Activated T-helper 1 cell treated with Interleukin-2 at 50 U/mL for 16 hours (primary cell): Measurements from ENCODE around the gene ZNF597.

Source experiments
- DNase-seq: peaks from one replicate; pipeline ENCODE4 v3.0.0-alpha.2; 2020; ENCODE audit warnings: low read depth

Gene ZNF597, protein sequence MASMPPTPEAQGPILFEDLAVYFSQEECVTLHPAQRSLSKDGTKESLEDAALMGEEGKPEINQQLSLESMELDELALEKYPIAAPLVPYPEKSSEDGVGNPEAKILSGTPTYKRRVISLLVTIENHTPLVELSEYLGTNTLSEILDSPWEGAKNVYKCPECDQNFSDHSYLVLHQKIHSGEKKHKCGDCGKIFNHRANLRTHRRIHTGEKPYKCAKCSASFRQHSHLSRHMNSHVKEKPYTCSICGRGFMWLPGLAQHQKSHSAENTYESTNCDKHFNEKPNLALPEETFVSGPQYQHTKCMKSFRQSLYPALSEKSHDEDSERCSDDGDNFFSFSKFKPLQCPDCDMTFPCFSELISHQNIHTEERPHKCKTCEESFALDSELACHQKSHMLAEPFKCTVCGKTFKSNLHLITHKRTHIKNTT

DNA sequence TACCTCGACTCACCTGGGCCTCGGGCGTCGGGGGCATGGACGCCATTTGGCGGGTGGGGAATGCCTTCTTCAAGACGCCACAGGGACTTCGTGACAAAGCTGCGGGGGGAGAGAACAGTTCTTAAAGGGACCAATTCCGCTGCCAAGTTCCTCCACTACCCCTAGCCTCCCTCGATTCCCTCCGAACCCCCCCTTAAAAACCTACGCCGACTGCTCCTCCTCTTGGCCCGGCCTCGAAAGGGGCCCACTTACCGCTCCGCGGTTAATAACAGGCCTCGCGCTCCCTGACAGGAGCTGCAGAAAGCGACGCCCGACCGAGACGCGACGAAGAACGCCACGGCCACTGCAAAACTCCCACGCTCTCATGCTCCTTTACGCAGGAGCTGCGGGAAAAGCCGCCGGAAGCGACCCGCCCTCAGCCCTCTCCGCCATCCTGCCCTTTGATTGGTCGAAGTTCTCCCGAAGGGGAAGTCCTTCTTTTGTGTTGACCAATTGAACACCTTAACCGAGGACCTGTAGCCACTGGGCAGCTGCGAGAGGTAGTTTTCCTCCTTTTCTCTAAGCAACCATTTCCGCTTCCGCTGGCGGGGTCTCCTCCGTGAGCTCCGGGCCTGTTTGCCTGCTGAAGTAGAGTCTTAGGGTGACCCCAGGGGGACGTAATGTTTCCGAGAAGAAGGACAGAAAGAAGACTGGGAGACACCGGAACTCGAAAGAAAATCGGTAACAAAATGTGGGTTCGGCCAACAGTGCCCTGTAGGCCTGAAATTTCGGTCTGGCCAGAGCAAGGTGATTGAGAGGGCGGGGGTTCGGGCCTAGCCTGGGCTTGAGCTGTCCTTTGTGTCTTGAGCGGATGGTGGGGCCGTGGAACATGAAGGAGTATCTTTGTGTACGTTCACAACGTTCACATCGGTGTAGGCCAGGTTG is at the start of gene ZNF597, which contains the start of gene NAA60:
TSS of gene ZNF597 (minus strand) at position 397 of the 924 bp plus-strand sequence. CDS start at position 46, 351 bp downstream.
TSS of gene NAA60 (plus strand) at position 573 of the 924 bp plus-strand sequence. CDS start 32,548 bp downstream, outside the sequence.
- DNase-seq: peak; percentile 64

DNA sequence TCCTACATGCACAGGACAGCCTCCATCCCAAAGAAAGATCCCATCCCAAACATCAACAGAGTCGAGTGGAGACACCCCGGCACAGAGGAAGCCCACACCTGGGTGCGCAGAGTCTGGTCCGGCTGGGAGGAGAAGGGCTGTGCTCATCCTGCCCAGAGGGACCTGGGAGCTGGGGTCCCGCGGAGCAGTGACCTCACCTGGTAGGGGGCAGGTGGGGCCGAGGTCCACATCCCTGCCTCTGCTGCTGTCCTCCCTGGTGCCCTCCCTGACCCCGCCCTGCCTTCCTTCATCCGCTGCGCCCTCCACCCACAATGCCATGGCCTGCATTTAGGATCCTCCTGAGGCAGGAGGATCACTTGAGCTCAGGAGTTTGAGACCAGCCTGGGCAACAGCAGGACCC is 49.1 kb upstream of the ZNF597 start:
- no peak for DNase-seq

DNA sequence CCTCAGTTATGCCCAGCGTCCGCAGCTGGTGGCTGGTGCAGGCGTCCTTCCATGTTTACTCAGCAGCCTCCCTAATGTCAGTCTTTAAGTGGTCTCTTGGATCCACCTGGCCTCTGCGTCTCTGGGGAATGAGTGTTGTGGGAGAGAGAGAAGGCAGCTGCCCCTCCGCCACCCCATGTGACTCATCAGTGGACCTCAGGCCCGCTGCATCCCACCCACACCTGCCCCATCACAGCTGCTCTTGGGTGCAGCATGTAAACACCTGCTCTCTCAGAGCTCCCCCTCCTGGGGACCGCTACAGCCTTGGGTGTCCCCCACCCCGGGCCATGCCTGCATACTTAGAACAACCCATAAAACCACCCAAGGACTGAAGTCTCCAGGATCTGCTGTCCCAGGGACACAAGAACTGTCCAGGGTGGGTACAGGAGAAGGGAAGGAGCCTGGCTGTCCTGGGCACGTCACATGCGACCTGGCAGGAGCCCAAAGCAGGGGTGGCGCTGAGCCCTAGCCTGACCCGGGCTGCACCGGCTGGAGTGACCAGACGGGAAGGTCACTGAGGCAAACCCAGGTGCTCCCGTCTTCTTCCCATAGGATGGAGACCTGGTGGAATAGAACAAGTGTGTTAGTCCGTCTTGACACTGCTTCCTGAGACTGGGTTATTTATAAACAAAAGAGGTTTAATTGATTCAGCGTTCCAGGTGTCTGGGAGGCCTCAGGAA is 47.8 kb upstream of the ZNF597 start:
- DNase-seq: no peak

DNA sequence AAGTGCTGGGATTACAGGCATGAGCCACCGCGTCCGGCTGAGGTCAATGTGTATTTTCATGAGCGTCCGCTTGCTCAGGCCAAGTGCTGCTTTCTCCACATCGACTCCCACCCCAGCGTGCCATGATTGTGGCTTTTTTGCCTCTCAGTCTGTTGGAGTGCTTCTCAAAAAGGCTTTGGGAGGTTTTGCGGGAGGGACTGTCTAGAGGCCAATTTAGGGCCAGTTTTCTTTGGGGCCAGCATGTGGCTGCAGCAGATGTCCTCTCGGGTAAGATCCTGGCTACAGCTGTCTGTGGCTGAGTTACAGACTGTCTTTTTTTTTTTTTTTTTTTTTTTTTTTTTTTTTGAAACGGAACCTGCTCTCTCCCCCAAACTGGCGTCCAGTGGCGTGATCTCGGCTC is 45.5 kb upstream of the ZNF597 start:
- no peak for DNase-seq

DNA sequence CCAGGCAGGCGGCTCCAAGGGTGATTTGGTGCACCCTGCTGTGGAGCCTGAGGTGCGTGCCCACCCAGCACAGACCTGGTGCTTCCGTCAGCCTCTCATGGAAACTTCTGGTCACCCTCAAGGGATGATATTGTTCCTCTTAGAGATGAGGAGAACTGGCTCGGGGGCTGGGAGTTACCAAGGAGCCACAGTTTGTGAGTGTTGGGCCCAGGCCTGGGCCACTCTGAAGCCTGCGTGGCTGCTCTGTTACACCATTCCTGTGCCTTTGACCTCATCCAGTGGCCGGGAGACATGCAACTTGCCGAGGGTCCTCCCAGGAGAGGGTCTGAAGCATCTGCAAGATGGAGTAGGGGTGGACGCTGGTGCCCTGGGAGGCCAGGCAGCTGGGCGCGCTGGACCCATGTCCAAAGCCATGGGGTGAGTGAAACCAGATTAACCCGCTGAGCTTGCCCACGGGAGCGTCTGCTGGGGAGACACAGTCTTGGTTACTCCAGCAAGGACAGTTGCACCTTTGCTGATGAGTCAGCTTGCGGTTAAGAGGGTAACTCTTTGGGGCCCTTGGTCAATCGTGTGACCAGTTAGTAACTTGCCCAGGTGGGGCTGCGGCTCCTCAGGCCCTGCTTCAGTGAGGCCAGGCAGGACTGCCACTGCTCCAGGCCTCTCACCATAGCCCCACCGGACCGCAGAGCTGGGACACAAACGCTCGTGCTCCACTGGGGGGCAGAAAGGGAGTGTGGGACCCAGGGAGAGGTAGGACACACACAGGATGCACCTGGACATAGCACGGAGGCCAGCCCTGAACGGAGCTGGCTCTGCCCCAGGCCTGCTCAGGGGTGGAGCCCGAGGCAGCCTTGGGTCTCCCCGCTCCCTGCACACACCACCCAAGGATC is 44.5 kb upstream of the ZNF597 start:
- DNase-seq: no peak

DNA sequence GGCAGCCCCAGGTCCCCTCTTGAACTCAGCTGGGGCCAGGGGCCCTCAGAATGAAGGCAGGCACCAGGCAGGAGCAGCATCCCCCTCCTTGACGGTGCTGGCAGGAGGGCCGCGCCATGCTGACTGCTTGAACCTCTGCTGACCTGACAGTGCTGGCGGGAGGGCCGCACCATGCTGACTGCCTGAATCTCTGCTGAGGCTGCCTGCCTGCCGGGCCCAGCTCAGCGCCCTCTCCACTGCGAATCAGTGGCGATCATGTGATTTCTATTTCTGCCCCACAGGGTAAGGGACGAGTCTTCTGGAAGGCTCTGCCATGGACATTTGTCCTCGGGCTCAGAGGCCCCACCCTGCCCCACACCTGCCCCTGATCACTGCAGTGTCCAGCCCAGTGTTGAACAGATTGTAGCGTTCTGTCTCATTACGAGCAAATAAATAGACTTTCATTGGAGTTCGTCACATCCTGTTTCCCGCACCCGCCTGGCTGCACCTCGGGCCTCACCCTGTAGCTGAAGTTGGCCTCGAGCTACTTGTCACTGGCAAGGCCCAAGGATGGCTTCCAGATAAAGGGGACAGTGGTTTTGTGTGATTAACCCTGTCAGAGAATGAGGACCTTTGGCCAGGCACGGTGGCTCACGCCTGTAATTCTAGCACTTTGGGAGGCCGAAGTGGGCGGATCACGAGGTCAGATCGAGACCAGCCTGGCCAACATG is 43.4 kb upstream of the ZNF597 start:
- DNase-seq: no peak

DNA sequence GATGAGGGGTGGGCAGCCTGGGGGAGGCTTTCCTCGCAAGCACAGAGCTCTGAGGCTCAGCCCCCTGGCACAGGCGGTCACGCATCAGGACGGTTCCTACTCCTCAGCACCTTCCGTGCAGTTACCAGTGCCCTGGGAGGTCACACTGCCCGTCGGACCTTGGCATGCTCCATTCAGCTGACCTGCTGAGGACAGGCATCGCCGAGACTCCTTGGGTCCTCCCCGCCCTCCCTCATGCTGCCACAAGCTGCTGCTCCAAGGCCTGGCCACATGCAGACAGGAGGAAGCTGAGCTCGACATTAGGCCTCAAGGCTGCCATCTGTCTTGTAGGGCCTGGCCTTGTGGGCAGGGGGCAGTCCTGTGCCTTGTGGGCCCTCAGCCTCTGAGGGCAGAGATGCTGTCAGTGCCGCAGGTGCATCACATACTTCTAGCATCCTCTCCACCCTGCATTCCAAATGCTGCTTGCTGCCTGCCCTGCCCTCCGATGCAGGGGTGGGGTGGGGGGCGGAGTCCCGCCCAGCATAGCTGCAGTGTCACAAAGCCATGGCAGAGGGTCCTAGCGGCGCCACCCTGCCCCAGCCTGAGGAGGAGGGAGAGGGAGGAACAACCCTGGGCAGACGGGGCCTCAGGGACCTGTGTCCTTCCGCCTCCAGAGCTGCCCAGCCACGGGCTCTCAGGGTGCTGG is 42.7 kb upstream of the ZNF597 start:
- no peak for DNase-seq

DNA sequence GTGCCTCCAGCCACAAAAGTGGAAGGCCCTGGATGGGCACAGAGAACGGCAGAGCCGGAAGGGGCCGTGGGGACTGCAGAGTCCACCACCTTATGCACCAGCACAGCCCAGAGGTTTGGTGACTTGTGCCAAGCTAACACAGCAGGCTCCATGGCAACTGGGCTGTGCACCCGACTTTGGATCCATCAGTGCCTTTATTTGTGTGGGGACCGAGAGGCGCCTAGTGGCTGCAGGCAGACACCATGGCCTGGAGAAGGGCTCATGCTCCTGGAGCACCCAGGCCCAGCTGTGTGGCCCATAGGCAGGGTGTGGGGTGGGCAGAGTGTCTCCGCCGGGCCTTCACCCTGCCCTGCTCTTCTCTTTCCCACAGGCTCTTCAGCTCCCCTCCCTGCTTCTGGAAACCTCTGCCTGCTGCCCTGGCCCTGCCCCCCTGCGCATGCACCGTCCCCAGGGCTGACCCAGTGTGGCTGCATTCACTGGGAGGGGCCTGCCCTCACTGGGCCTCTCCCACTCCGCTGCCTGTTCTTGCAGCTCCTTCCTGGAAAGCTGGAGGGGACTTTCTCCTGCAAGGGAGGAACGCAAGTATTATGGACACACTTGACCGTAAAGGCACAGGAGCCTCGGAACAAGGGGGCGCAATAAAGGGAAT is 41.9 kb upstream of the ZNF597 start:
- no peak for DNase-seq

DNA sequence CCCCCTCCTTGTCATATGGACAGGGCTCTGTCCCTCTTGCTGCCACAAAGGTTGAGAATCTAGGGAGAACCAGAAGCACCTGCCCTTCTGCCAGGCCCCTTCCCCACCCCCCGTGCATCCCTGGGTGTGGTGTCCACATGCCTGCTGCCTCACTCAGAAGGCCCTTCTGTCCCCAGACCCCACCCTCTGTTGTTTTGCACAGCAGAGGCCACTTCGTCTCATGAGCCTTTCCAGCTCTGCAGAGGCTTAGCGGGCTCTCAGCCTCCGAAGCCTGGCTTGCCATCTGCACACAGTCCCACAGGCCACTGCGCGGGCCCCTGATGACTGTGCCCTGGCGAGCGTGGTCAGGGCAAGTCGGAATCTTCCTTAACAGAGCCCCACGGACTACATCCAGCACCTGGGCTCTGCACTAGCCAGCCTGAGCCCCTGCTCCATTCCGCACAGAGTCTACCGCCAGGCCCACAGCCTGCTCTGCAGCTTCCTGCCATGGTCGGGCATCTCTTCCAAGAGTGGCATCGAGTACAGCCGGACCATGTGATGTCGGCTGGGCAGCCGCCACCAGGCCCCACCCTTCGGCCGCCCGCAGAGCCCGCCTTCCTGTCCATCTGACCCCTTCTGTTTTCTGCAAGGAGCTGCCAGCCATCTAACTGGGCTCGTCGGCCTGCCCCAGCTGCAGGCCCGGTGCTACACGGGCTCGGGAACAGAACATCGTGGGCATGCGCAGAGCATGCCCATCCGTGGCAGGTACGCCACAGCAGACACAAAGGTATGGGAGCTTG is 41.2 kb upstream of the ZNF597 start:
- DNase-seq: no peak

DNA sequence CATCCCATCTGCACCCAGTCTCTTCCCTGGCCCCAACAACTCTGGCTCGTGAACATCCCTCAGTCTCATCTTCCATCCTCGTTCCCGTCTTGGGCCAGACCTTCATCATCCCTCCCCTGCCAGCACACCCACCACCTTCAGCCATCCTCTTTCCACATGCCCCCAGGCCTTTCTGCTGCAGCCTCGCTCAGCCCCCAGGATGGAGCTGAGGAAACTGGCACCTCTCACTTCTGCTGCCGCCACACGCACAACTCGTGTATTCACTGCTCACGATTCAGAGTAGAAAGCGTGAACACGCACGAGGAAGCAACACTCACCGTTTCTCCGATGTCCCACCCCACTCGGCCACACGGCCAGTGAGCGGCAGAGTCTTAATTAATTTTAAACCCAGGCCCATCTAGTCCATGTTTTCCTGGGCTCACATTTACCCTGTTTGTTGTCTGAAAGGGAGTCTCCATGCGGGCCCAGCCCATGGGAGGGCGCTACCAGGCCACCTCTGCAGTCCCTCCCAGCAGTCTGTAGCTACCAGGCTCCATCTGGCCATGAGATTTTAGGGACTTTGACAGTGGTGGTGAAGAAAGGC is 39.4 kb upstream of the ZNF597 start:
- no peak for DNase-seq

DNA sequence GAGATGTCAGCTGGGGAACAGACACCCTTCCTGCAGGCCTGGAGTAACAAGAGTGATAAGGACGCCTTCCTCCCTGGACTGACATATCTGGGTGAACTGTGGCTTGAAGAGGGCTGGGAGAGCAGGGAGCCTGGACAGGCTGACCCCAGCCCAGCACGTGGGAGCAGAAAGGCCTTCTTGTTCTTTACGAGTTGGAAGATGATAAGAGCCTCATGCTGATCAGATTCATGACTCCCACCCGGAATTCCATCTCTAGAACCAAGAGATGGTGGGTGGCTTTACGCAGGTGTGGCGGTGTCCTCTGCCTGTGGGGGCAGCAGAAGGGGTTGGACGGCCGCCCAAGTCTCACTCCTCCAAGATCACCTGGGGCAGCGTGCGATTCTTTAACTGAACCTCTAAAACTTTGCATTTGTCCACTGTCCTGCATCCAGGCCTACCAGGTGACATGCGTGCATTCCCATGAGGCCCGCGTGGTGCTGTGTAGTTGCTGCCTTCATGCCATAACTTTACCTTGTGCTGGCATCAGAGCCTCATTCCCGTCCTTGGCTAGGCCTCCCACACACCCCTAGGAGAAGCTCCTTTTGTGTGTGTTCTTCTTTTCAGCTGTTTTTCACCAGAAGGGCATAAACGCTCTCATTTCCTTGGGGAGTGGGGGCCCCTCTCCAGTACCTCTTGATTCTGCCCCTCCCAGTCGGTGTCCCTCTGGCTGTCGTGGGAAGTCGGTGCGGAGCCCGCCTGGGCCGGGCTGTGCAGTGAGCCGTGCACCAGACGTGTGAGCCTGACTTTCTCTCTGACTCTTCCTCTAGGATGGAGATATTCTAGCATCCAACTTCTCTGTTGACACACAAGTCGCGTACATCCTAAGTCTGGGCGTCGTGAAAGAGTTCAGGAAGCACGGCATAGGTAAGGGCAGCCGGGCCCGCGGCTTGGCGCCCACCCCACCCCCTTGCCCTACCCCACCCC is 38.7 kb upstream of the ZNF597 start:
- no peak for DNase-seq

DNA sequence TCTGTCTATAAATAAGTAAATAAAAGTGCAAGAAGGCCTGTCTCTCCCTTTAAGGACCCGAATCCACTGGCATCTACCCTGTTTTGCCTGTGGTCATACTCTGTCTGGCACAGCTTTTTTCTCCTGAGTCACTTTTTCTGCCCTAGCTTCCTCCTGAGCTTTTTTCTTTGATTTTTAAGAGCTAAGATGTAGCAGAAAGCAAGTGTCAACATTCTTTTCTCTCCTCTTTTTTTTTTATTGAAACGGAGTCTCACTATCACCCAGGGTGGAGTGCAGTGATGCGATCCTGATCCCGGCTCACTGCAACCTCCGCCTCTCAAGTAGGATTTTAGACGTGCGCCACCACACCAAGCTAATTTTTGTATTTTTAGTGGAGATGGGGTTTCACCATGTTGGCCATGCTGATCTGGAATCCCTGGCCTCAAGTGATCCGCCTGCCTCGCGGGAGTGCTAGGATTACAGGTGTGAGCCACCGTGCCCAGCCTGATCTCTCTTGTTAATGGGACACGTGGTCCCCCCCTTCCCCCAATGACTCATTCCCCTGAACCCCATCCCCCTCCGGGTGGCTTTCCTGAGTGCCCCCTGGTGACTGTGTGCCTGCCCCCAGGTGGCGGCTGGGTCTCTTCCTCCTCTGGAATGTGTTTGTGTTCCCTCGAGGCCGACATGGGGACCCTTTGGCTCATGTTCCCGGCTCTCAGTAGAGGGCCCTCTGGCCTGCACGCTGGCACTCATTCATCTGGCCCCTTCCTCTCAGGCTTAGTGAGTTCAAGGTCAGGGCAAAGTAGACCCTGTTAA is 37.8 kb upstream of the ZNF597 start:
- no peak for DNase-seq

DNA sequence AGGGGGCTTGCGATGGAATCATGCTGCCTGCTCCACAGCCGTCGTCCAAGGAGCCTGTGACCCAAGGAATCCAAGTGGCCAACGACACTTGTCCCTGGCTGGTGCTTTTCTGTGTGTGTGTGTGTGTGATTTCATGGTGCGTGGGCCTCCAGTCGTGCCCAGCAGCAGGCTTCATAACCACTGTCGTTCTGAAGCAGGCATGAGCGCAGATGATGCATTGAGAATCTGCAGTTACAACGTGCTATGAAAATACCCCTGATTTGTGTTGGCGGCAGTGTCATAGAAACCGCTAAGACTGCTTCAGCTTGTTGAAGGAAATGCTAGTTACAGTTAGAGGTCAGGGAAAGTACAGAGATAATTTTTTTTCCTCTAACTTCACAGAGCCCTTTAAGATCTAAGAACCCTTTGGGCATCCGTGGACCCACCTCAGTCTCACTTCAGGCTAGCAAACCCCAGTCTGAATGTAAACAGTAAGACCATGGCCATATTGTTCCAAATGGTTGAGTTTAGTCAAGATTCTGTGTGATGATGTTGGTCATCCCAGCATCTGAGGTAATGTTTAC is 36.4 kb upstream of the ZNF597 start:
- DNase-seq: no peak

DNA sequence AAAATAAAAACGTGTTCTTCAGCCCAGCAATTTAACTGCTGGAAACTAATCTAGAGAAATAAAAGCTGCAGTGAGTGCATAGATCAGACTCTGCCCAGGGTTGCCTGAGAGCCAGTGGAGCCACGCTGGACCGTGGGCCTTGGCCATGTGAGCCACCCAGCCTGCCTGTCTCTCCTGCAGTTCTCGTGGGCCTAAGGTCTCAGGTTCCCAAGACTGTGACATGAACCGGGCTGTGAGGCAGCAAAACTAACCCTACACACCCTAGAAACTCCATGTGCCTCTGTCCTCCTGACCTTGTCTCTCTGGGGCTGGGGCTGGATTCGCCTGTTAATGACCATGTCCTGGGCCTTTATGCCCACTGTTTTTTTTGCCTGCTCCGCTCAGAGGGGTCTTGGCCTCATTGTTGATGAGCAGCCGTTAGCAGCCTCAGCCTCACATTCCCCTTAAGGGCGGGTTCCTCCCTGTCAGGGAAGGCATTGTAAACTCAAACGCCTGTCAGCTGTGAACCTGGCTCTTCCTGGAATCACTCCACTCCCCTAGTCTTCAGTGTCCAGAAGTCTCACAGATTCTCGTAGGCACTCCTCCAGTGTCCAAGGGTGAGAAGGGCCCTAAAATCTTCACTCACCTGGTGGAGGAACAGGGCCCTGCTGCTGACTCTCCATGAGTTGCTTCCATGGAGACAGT is 35.1 kb upstream of the ZNF597 start:
- no peak for DNase-seq

DNA sequence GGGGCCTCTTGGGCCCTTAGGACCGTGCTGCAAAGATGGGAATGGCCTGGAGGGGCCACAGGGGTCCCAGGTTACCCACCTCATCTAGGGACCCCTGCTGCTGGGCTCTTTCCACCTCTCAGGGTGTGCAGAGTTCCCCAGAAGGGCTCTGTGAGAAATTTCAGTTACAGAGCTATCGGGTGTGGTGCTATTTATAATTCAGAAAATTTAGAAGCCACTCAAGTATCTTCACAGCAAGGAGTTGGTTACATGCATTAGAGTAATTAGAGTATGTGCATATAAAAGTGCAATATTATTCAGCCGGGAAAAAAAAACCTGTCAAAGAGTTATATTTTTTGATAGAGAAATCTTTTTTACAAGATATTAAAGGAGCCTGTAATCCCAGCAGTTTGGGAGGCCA is 33.1 kb upstream of the ZNF597 start:
- no peak for DNase-seq
